Endodermal cell (in vitro differentiated cells): ENCODE results near the gene SSNA1. TPM values are rescaled to one million over a fixed set of nuclear protein-coding genes. Genes with fewer than 3 reads are reported as not detected.

Source experiments
- DNase-seq: peaks from one replicate; pipeline ENCODE4 v3.0.0-alpha.2; 2017
- H3K27ac ChIP-seq: 2 replicates; pipeline ENCODE4 v1.5.1; 2013; ENCODE audit warnings: mild to moderate bottlenecking, low read depth, low read length, moderate library complexity
- H3K27me3 ChIP-seq: 2 replicates; pipeline ENCODE4 v1.6.1; 2013; ENCODE audit warnings: mild to moderate bottlenecking, low read length, moderate library complexity; ENCODE audit not compliant: insufficient read depth, control insufficient read depth, poor library complexity, severe bottlenecking
- H3K36me3 ChIP-seq: 2 replicates; pipeline ENCODE4 v1.7.0; 2013; ENCODE audit warnings: mild to moderate bottlenecking, low read length, moderate library complexity; ENCODE audit not compliant: control insufficient read depth, insufficient read depth
- H3K4me1 ChIP-seq: one replicate; pipeline ENCODE4 v1.7.0; 2013; ENCODE audit warnings: low read length; ENCODE audit not compliant: control insufficient read depth, insufficient read depth
- H3K4me3 ChIP-seq: 2 replicates; pipeline ENCODE4 v1.5.1; 2013; ENCODE audit warnings: mild to moderate bottlenecking, low read length, moderate library complexity
- H3K9ac ChIP-seq: 2 replicates; pipeline ENCODE4 v1.6.1; 2013; ENCODE audit warnings: mild to moderate bottlenecking, low read length, moderate library complexity; ENCODE audit not compliant: poor library complexity, severe bottlenecking; ENCODE audit errors: extremely low read depth
- H3K9me3 ChIP-seq: 2 replicates; pipeline ENCODE4 v1.6.1; 2013; ENCODE audit warnings: mild to moderate bottlenecking, low read length, moderate library complexity; ENCODE audit not compliant: control insufficient read depth
- H3K27ac Mint-ChIP-seq: 2 replicates; pipeline ENCODE4 v1.8.0; 2020; ENCODE audit warnings: mixed read lengths
- H3K27me3 Mint-ChIP-seq: 2 replicates; pipeline ENCODE4 v1.8.0; 2021; ENCODE audit warnings: mild to moderate bottlenecking, mixed read lengths; ENCODE audit not compliant: insufficient read depth
- H3K36me3 Mint-ChIP-seq: 2 replicates; pipeline ENCODE4 v1.8.0; 2020; ENCODE audit warnings: low read depth, mixed read lengths
- H3K4me1 Mint-ChIP-seq: 2 replicates; pipeline ENCODE4 v1.8.0; 2020; ENCODE audit warnings: mixed read lengths
- H3K4me3 Mint-ChIP-seq: 2 replicates; pipeline ENCODE4 v1.8.0; 2020; ENCODE audit warnings: mild to moderate bottlenecking, moderate library complexity, mixed read lengths
- H3K9me3 Mint-ChIP-seq: 2 replicates; pipeline ENCODE4 v1.8.0; 2020; ENCODE audit warnings: mild to moderate bottlenecking, mixed read lengths
- WGBS, 2 experiments: methylation state at CpG; one replicate each; pipeline versions ENCODE4 v1.1.5 to v1.1.7; 2013; ENCODE audit warnings: missing lambda C conversion rate in 2 of 2, mixed read lengths in 1 of 2; ENCODE audit not compliant: insufficient coverage in 1 of 2, insufficient read length in 1 of 2; 5-methylcytosine and 5-hydroxymethylcytosine counted together
- total RNA-seq, 2 donors: library from RNA; stranded (reverse); fragmentation: NEBNext Ultra II Directional in 1 of 2; extraction: Animal tissue kit (Norgen Biotek cat#: 25700) in 1 of 2; gene quantifications; 2 replicates in 1 of 2; 3 replicates in 1 of 2; pipeline ENCODE4 v1.2.1, GENCODE V29; 2021
- TF ChIP-seq, protein P1 (sequence below): fragments of 200-600 bp; sonication (generic); conservative IDR thresholded peaks from 2 replicates; pipeline ENCODE4 v1.5.0; 2021; ENCODE audit warnings: antibody characterized with exemption, mild to moderate bottlenecking

SSNA1 gene
- total RNA-seq, 2 donors from 2014 or later: 66.5 to 67.7 TPM

DNA sequence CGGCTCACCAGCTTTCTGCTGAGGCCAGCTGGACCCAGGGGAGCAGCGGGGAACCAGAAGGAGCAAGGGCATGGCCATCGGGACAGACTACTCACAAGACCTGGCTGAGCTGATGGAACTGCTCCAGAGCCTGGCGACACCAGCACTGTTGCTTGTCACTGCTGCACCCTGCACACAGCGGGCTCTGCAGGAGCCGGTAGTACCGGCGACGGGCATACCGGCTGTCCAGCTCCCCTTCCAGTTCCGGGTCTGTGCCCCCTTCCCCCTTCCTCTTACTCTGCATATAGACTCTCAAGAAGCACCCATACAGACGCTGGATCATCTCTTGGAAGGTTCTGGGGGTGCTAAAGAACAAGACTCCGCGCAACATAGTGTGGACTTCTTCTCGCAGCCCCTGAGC, 1.1 kb upstream of the SSNA1 start:
- H3K27me3 ChIP-seq: no peaks in the 10 kb centered on the region
- WGBS, 2 experiments: 91 to 94% methylated on average over 8 to 15 of the region's 15 CpGs
- no peak for DNase-seq
- H3K27me3 Mint-ChIP-seq: no peaks in the 10 kb centered on the region
- H3K27ac Mint-ChIP-seq: peak overlapping the region; percentile 92
- no peaks in the 10 kb centered on the region for H3K9me3 Mint-ChIP-seq
- no peak overlapping the region for H3K27ac ChIP-seq
- H3K4me3 ChIP-seq: peak overlapping the region; percentile 91
- peak overlapping the region; percentile 69 for H3K9ac ChIP-seq
- peaks cover 32% of the 10 kb centered on the region for H3K36me3 ChIP-seq
- H3K9me3 ChIP-seq: no peaks in the 10 kb centered on the region
- peaks cover 23% of the 10 kb centered on the region for H3K4me1 ChIP-seq
- peaks cover 19% of the 10 kb centered on the region for H3K36me3 Mint-ChIP-seq
- TF ChIP-seq, protein P1, sequence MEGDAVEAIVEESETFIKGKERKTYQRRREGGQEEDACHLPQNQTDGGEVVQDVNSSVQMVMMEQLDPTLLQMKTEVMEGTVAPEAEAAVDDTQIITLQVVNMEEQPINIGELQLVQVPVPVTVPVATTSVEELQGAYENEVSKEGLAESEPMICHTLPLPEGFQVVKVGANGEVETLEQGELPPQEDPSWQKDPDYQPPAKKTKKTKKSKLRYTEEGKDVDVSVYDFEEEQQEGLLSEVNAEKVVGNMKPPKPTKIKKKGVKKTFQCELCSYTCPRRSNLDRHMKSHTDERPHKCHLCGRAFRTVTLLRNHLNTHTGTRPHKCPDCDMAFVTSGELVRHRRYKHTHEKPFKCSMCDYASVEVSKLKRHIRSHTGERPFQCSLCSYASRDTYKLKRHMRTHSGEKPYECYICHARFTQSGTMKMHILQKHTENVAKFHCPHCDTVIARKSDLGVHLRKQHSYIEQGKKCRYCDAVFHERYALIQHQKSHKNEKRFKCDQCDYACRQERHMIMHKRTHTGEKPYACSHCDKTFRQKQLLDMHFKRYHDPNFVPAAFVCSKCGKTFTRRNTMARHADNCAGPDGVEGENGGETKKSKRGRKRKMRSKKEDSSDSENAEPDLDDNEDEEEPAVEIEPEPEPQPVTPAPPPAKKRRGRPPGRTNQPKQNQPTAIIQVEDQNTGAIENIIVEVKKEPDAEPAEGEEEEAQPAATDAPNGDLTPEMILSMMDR: no peak
- peaks cover 19% of the 10 kb centered on the region for H3K4me1 Mint-ChIP-seq
- H3K4me3 Mint-ChIP-seq: peak overlapping the region; percentile 83

DNA sequence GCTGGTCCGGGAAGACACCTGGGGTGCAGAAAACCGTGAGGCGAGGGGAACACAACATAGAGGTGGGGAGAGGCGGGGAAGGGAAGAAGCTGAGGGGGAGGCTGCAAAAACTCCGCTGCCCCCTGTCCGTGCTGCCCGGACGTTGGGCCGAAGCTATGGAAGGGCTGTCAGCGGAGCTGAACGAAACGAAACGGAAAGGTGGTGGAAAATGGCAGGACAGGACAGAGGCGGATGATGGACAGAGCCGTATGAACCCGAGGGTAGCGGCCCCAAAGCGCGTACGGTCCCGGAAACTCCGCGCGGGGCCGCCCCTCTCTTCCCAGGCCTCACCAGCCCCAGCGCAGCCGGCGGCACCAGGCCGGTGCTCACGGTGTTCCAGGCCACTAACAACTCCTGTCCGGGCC, 388 bp upstream of the SSNA1 start:
- Histone ChIP-seq H3K4me1 (peaks cover 23% of the 10 kb centered on the region), H3K36me3 (peaks cover 31% of the 10 kb centered on the region), H3K4me3 (peak overlapping the region; percentile 91), H3K9ac (peak overlapping the region; percentile 69), H3K27ac (no peak overlapping the region), H3K9me3 (no peaks in the 10 kb centered on the region), H3K27me3 (no peaks in the 10 kb centered on the region)
- Mint-ChIP-seq H3K36me3 (peaks cover 19% of the 10 kb centered on the region), H3K4me3 (peak overlapping the region; percentile 83), H3K4me1 (peaks cover 19% of the 10 kb centered on the region), H3K27ac (peak overlapping the region; percentile 92), H3K9me3 (no peaks in the 10 kb centered on the region), H3K27me3 (no peaks in the 10 kb centered on the region)
- WGBS, 2 experiments: 1% methylated on average over 18 to 31 of the region's 31 CpGs
- TF ChIP-seq, protein P1: no peak
- DNase-seq: no peak

DNA sequence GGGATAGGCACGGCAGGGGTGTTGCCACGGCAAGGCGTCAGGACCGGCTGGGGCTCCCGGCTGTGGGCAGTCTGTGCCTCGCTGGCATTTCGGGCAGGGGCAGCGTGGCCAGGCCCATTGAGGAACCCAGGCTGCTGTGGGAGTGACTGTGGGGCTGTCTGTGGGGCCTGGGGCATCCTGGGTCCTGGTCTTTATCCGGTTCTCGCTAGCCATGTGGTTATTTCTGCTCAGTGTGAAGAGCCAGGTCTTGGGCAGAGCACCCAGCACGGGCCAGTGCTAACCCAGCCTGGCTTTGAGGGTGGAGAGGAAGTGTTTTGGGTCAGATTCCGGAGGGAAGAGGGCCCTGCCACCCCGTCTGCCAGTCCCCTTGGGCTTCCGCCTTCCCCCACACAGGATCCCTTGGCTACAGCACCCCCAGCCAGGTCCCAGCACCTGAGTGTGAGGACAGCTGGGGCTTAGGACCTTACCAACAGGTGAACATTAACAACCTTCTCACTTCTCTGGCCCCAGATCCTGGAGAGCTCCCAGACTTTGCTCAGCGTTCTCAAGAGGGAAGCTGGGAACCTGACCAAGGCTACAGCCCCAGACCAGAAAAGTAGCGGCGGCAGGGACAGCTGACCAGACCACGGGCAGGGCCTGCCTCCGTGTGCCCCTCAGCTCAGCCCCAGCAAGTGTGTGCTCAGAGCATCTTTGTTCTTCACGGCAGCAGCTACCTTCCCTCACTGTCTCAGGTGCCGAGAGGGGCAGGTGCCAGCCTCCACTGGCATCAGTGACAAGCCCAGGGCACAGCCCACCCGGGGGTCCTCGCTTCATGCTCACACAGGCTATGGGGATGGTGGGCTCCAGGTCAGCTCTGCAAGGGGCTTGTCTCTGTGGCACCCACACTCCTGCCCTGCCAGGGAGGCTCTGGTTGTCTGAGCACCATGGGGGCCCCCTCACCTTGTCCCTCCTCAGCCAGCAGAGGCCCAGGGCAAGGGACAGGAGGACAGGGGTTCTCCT, 1.1 kb downstream of the SSNA1 start:
- Histone ChIP-seq H3K4me1 (peaks cover 25% of the 10 kb centered on the region), H3K9me3 (no peaks in the 10 kb centered on the region), H3K9ac (peak overlapping the region; percentile 69), H3K27ac (peak overlapping the region; percentile 89), H3K4me3 (peak overlapping the region; percentile 91), H3K27me3 (no peaks in the 10 kb centered on the region), H3K36me3 (peaks cover 25% of the 10 kb centered on the region)
- Mint-ChIP-seq H3K9me3 (no peaks in the 10 kb centered on the region), H3K4me3 (peak overlapping the region; percentile 83), H3K27ac (peak overlapping the region; percentile 95), H3K27me3 (no peaks in the 10 kb centered on the region), H3K4me1 (peaks cover 19% of the 10 kb centered on the region), H3K36me3 (peaks cover 8% of the 10 kb centered on the region)
- TF ChIP-seq, protein P1: no peak
- 38 to 53% methylated on average over 10 to 23 of the region's 23 CpGs for WGBS, 2 experiments
- no peak for DNase-seq
